HuH-7 (cell line): ENCODE measurements around the gene RPS6KC1.
"Not testable (repeated sequence)": the region's sequence is repeated elsewhere in the genome, so short reads cannot be mapped to it uniquely, and the experiment has no call there.

ENCODE experiments used
- DNase-seq: peaks from one replicate; pipeline ENCODE4 v3.0.0; 2011; ENCODE audit warnings: low spot score

RPS6KC1 gene

DNA sequence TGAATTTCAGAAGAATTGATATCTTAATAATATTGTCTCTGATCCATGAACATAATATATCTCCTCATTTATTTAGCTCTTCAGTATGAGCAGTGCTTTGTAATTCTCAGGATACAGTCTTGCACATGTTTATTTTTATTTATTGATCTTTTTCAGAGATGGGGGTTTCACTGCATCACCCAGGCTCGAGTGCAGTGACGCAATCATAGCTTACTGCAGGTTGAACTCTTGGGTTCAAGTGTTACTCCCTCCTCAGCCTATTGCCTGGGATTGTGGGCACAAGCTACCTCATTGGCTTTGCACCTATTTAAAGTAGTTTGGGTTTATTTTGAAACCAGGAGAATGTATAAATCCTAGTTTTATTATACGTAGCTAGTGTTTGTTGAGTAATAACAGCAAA is 4.7 kb downstream of the RPS6KC1 start:
- no peak for DNase-seq

DNA sequence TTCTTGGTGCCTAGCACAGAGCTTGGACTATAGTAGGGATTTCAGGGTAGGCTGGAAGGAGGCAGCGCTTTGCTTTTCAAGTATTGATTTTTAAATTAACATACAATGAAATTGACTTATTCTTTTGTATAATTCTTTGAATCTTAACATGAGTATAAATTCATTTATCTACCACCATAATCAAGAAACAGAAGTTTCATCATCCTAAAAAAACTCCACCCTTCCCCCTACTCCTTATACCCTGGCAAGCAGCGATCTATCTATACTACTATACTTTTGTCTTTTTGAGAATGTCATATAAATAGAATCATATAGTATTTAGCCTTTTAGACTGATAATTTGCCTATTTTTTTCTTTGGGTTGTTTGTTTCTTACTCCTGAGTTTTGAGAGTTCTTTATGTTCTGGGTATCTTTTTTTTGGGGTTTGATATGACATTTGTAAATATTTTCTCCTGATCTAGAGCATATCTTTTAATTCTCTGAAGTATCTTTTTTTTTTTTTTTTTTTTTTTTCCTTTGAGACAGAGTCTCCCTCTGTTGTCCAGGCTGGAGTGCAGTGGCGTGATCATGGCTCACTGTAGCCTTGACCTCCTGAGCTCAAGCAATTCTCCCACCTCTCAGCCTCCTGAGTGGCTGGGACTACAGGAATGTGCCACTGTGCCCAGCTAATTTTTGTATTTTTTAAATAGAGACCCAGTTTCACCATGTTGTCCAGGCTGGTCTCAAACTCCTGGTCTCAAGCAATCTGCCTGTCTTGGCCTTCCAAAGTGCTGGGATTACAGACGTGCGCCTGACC is 6.4 kb downstream of the RPS6KC1 start:
- DNase-seq: no peak

GRCh38 chr1:213060836-213061235 is 9.8 kb downstream of the RPS6KC1 start:
- no peak for DNase-seq

- DNase-seq: no peak
Observed at GRCh38 chr1:213061263-213061662, 10.2 kb downstream of the RPS6KC1 start.

DNA sequence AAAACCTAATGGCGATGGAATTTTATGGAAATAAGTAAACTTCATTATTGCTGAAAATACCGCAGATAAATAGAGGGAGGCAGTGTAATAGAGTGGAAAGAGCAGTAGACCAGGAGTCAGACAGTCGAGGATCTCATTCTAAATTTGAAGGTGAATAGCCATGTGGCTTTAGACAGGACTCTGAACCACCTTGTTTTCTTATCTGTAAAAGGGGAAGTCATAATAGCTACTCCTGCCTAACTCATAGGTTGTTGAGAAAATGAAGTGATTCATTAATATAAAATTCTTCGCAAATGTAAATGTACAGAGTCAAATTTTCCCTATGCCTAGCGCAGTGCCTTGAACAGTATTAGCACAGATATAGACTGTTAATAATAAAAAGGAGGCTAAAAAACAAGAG is 14.8 kb downstream of the RPS6KC1 start:
- DNase-seq: no peak

DNA sequence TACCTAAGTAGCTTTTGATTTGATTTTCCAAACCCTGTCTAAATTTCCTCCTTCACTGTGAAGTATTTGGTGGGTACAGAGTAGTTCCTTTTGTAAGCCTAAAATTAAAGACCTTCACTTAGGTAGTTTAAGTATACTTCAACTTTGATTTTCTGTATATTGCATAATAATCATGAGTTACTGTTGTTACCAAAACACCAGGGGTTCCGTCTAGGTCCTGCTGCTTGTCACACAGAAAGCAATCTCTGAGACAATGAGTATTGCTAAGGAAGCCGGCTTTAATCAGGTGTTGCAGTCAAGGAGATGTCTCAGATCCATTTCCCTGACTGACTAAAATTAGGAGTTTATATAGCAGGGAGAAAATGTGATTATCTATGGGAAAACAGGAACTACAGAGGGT is 15.3 kb downstream of the RPS6KC1 start:
- DNase-seq: no peak

DNA sequence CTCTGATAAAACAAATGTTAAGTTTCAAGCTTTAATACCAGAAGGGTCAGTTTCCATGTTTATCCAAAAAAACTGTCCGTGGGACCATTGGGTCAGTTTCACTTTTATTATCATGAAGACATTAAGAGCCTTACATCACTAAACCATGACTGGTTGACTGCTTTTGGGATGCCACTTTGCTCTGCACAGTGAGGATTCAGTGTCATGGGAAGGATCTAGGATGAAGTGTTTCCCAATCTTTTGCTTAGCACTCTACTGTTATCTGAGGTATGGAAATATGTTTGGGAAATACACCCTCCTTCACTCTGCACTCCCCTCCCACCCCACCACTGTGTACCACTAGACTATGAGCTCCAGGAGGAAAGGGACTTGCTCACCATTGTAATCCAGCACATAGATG is 16.3 kb downstream of the RPS6KC1 start:
- DNase-seq: no peak

- no peak for DNase-seq
Observed at GRCh38 chr1:213070406-213070805, 19.4 kb downstream of the RPS6KC1 start.

DNA sequence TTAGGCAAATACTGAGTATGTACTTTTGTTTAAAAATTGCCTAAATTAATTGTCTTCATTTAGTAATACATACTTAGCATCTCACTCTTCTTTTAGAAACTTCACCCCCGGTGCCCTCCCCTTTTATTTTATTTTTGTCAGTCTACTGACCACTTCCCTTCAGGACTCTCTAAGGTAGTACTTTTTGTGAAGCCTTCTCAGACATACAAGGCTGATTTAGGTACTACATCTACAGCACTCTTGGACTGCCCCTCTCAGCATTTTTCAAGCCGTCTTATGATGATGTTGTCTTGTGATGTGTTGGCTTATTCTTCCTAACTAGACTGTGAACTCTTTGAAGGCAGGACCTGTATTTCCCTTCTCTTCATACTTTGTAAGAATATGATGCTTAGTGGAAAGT is 24.7 kb downstream of the RPS6KC1 start:
- no peak for DNase-seq

DNA sequence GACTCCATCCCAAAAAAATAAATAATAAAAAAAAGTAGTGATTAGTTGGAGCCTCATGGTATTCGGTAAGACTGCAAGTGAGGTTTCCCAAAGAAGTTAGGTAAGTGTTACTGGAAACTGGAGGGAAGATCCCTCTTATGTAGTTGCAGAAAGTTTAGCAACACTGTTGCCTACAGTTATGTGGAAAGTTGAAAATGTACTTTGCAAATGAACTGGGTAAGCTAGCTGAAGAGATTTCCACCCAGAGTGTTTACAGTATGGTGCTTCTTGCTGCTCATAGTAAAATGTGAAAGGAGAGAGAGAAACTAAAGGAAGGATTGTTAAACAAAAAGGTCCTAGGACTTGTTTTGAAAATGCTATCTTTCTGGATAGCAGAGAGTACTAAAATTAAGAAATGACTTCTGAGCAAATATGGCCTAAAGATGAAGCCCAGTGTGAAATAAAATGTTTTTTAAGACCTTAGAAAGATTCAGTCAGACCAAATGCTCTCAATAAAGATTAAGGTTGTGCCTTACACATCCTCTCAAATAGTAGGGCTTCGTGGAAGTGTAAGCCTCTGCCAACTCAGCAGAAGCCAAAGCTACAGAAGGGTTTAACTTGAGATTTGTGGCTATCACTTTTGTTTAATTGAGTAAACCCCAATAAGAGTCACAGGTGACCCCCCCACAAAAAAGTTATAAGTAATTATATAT is 31.5 kb downstream of the RPS6KC1 start:
- no peak for DNase-seq

- DNase-seq: no peak
Observed at GRCh38 chr1:213083112-213083445, 32.0 kb downstream of the RPS6KC1 start.

GRCh38 chr1:213087911-213088310 is 36.9 kb downstream of the RPS6KC1 start:
- no peak for DNase-seq

GRCh38 chr1:213089924-213090677 is 39.1 kb downstream of the RPS6KC1 start:
- DNase-seq: no peak

DNA sequence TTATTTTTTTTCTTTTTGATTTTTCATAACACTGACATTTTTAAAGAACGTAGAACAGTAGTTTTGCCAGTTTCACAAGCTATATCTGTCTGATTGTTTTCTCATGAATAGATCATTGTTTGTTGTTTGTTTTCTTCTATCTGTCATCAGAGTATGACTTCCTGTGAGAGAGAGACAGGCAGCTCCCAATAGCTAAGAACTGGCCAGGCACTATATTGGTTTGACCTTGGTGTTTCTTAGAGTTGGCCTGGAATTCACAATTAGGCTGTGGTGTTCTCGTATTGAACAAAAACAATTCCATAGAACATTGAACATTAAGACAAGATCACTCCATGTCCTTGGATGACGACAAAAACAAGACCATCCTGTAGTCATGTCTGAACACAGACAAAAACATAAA is 43.4 kb downstream of the RPS6KC1 start:
- no peak for DNase-seq

- DNase-seq: no peak
Observed at GRCh38 chr1:213095467-213095866, 44.4 kb downstream of the RPS6KC1 start.

DNA sequence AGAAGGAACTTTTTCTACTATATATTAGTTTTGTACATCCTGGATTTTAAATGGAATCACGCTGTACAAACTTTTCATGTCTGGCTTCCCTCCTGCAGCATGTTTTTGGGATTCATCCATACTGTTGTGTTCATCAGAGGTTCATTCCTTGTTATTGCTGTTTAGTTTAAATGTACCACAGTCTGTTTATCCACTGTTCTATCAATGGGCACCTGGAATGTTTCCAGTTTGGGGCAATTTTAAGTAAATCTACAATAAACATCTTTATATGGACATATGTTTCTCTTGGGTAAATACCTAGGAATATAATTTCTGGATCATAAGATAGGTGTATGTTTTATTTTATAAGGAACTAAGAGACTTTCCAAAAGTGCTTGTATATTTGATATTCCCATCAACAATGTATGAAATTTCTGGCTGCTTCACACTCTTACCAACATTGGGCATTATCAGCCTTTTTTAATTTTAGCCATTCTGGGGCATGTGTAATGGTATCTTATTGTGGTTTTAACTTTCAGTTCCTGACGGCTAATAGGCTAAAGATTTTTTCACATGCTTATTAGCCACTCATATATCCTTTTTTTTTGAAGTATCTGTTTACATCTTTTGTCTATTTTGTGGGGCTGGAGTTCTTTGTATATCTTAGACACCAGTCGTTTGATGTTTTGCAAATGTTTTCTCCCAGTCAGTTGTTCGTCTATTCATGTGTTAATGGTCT is 48.8 kb downstream of the RPS6KC1 start:
- DNase-seq: no peak

DNA sequence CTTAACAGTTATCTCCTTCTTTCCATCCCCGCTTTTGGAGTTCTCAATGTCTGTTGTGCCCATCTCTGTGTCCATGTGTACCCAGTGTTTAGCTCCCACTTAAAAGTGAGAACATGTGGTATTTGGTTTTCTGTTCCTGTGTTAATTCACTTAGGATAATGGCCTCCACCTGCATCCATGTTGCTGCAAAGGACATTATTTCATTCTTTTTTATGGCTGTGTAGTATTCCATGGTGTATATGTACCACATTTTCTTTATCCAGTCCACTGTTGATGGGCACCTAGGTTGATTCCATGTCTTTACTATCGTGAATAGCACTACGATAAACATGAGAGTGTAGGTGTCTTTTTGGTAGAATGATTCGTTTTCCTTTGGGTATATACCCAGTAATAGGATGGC is 49.5 kb downstream of the RPS6KC1 start:
- not testable (repeated sequence) for DNase-seq

DNA sequence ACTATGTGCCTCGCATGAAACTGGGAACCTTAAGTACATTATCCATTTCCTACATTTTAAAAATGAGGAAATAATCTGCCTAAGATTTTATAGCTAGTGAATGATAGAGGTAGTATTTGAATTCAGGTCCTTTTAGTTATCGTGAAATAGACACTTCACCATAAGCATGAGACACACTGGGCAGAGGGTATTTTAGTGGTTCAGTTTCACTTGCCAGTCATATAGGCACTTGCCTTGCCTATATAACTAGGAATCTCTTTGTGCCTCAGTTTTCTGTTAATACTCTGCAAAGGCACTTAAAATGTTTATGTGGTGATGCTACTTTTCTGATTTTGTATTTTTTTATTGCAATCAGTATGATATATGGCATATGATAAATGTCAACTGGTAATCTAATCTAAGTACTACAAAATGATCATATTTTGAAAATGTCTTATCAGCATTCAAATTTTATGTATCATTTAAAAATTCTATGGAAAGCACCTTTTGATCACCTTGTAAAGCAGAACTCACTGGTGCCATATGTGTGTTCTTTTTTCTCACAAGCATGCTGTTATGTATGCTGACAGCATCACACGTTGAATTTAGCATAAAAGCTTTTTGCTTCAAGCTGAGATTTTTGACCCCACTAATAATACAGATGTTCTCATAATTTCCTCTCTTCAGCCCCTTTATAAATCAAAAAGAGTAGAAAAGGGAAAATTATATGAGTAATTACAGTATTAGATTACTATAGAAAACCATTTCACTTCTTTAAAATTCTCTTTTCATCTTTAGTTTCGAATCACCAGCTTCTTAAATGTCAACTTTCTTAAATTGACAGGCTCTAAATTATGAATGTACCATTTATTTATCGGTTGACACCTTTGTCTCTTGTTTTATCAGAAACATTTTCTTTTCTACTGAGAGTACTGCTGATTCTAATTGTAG is 52.6 kb downstream of the RPS6KC1 start:
- DNase-seq: no peak

- no peak for DNase-seq
Observed at GRCh38 chr1:213104604-213105003, 53.6 kb downstream of the RPS6KC1 start.

GRCh38 chr1:213106298-213106697 is 55.3 kb downstream of the RPS6KC1 start:
- no peak for DNase-seq

DNA sequence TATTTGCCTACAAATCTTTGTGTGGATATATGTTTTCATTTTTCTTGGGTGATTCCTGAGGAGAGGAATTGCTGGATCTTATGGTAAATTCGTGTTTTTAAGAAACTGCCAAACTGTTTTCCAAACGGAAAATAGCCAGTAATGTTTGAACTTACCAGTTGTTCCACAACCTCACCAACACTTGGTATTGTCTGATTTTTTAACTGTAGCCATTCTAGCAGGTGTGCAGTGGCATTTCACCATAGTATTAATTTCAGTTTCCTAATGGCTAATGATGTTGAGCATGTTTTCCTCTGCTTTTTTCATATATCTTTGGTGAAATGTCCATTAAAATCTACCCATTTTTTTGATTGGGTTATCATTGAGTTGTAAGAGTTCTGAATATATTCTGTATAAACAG is 56.6 kb downstream of the RPS6KC1 start:
- no peak for DNase-seq
